GM12878 (cell line): ENCODE data around the gene HSD17B11. TPM values are rescaled to one million over a fixed set of nuclear protein-coding genes. Genes with fewer than 3 reads are reported as not detected.

Source experiments
- ATAC-seq: fragments of 200-7000 bp; cut with Tn5 transposase; 3 replicates; pipeline ENCODE4 v1.9.1; 2020; ENCODE audit warnings: mild to moderate bottlenecking, moderate library complexity
- BruUV-seq: library from RNA; stranded (reverse); fragments of 400-500 nt; replicated peaks from 2 replicates; lab custom pipeline; 2021; lab: Mats Ljungman, UMichigan
- CTCF ChIA-PET: fragments of 300-600 bp; sonication (Branson Sonifier 250); formaldehyde crosslinking; extraction: SDS; loops from one replicate; lab custom pipeline; 2021; ENCODE audit warnings: inconsistent platforms; lab: Yijun Ruan, JAX
- POLR2A ChIA-PET: fragments of 350-600 bp; formaldehyde crosslinking; extraction: SDS; loops from one replicate; lab custom pipeline; 2021; ENCODE audit warnings: inconsistent platforms; lab: Charles Lee
- RAD21 ChIA-PET: fragments of 300-600 bp; sonication (Branson Sonifier 250); formaldehyde crosslinking; loops from one replicate; lab custom pipeline; 2023; ENCODE audit warnings: antibody characterized with exemption; ENCODE audit not compliant: unreplicated experiment; lab: Charles Lee
- SMC1A ChIA-PET: fragments of 300-600 bp; sonication (Branson Sonifier 250); formaldehyde crosslinking; loops from one replicate; lab custom pipeline; 2023; ENCODE audit not compliant: unreplicated experiment, uncharacterized antibody; lab: Charles Lee
- DNase-seq: peaks from one replicate; pipeline ENCODE4 v3.0.0-alpha.2; 2011; ENCODE audit warnings: low read depth, low spot score
- FAIRE-seq: peaks from 3 replicates; lab custom pipeline; 2011; peaks lifted over from hg19 to GRCh38; lab: Jason Lieb, UNC
- H2AFZ ChIP-seq: 2 replicates; pipeline ENCODE4 v1.6.0; 2011; ENCODE audit warnings: low read depth, low read length, control low read depth; ENCODE audit not compliant: control insufficient read depth
- H3K27ac ChIP-seq: 2 replicates; pipeline ENCODE4 v1.5.1; 2011; ENCODE audit warnings: control low read depth; ENCODE audit not compliant: control insufficient read depth, insufficient read depth
- H3K27me3 ChIP-seq, 2 experiments: replicated peaks in 1 of 2; 2 replicates each; pipeline versions ENCODE4 v1.6.0 to v1.6.1; 2011; ENCODE audit warnings: low read length in 1 of 2; ENCODE audit not compliant: control insufficient read depth in 2 of 2, insufficient read depth in 2 of 2
- H3K36me3 ChIP-seq, 2 experiments: 2 replicates each; pipeline ENCODE4 v1.5.1; 2011; ENCODE audit warnings: low read length in 1 of 2; ENCODE audit not compliant: control insufficient read depth in 2 of 2, insufficient read depth in 2 of 2
- H3K4me1 ChIP-seq: 2 replicates; pipeline ENCODE4 v1.6.1; 2011; ENCODE audit warnings: mild to moderate bottlenecking, low read length, moderate library complexity, mixed read lengths; ENCODE audit not compliant: control insufficient read depth, insufficient read depth
- H3K4me2 ChIP-seq: 2 replicates; pipeline ENCODE4 v1.6.0; 2011; ENCODE audit warnings: control low read depth; ENCODE audit not compliant: control insufficient read depth, insufficient read depth
- H3K4me3 ChIP-seq: fragments of 200-600 bp; sonication (generic); 2 replicates; pipeline ENCODE4 v1.5.1; 2016
- H3K79me2 ChIP-seq: 2 replicates; pipeline ENCODE4 v1.6.0; 2011; ENCODE audit warnings: low read length; ENCODE audit not compliant: control insufficient read depth, insufficient read depth
- H3K9ac ChIP-seq: 2 replicates; pipeline ENCODE4 v1.8.0; 2011; ENCODE audit warnings: low read length, control low read depth, mixed read lengths; ENCODE audit not compliant: control insufficient read depth, insufficient read depth
- H3K9me3 ChIP-seq: replicated peaks from 3 replicates; pipeline ENCODE4 v1.5.1; 2011; ENCODE audit warnings: mild to moderate bottlenecking, low read length; ENCODE audit not compliant: control insufficient read depth, insufficient read depth
- H4K20me1 ChIP-seq: 2 replicates; pipeline ENCODE4 v1.6.0; 2011; ENCODE audit not compliant: control insufficient read depth, insufficient read depth
- BCL3 ChIP-seq: IDR thresholded peaks from 2 replicates; pipeline ENCODE4 v1.6.1; 2011; ENCODE audit warnings: borderline replicate concordance, low read depth, mild to moderate bottlenecking, moderate library complexity, low read length; ENCODE audit not compliant: insufficient read depth, poor library complexity, severe bottlenecking
- CUX1 ChIP-seq: IDR thresholded peaks from 2 replicates; pipeline ENCODE4 v1.6.1; 2012; ENCODE audit warnings: improper control_type of control experiment, low read depth, low read length; ENCODE audit not compliant: insufficient replicate concordance
- EGR1 ChIP-seq, 2 experiments: IDR thresholded peaks; 1 replicate in 1 of 2; 2 replicates in 1 of 2; pipeline ENCODE4 v1.6.1; 2011 to 2012; ENCODE audit warnings: low read depth in 2 of 2, low read length in 2 of 2, borderline replicate concordance in 1 of 2, mild to moderate bottlenecking in 1 of 2, moderate library complexity in 1 of 2
- HDAC6 ChIP-seq: fragments of 200-600 bp; sonication (generic); IDR thresholded peaks from one replicate; pipeline ENCODE4 v1.8.0; 2017; ENCODE audit warnings: antibody characterized with exemption; ENCODE audit not compliant: unreplicated experiment
- HDGF ChIP-seq: fragments of 450-650 bp; IDR thresholded peaks from 2 replicates; pipeline ENCODE4 v1.6.1; 2016; ENCODE audit warnings: antibody characterized with exemption
- IKZF2 ChIP-seq, 2 experiments: fragments of 450-650 bp; IDR thresholded peaks; 2 replicates each; pipeline ENCODE4 v1.6.1; 2017; ENCODE audit warnings: mild to moderate bottlenecking in 2 of 2, moderate library complexity in 2 of 2
- MYB ChIP-seq: fragments of 150-350 bp; IDR thresholded peaks from 2 replicates; pipeline ENCODE4 v1.6.1; 2014; ENCODE audit warnings: mild to moderate bottlenecking, low read depth, low read length, borderline replicate concordance
- NBN ChIP-seq: fragments of 450-650 bp; IDR thresholded peaks from 2 replicates; pipeline ENCODE4 v1.6.1; 2016
- NFIC ChIP-seq: IDR thresholded peaks from 2 replicates; pipeline ENCODE4 v1.6.1; 2012; ENCODE audit warnings: low read depth, mild to moderate bottlenecking, inconsistent platforms, low read length, moderate library complexity
- NFXL1 ChIP-seq: fragments of 450-650 bp; IDR thresholded peaks from 2 replicates; pipeline ENCODE4 v1.6.1; 2017; ENCODE audit warnings: antibody characterized with exemption, mild to moderate bottlenecking, borderline replicate concordance
- POLR2AphosphoS5 ChIP-seq: IDR thresholded peaks from 2 replicates; pipeline ENCODE4 v1.6.1; 2011; ENCODE audit warnings: mild to moderate bottlenecking, low read length, inconsistent platforms
- RAD51 ChIP-seq: fragments of 450-650 bp; IDR thresholded peaks from 2 replicates; pipeline ENCODE4 v1.6.1; 2016; ENCODE audit warnings: moderate library complexity, mild to moderate bottlenecking, inconsistent platforms
- RB1 ChIP-seq: fragments of 450-650 bp; formaldehyde crosslinking; IDR thresholded peaks from 2 replicates; pipeline ENCODE4 v1.6.1; 2017; ENCODE audit warnings: mild to moderate bottlenecking, borderline replicate concordance
- SMAD5 ChIP-seq: IDR thresholded peaks from 2 replicates; pipeline ENCODE4 v1.6.1; 2016; ENCODE audit warnings: antibody characterized with exemption, low read depth
- STAT3 ChIP-seq: IDR thresholded peaks from 2 replicates; pipeline ENCODE4 v1.6.1; 2011; ENCODE audit warnings: low read depth, low read length, improper control_type of control experiment
- TCF3 ChIP-seq: IDR thresholded peaks from 2 replicates; pipeline ENCODE4 v1.6.1; 2012; ENCODE audit warnings: low read depth, mild to moderate bottlenecking, low read length, borderline replicate concordance; ENCODE audit not compliant: insufficient read depth
- WRNIP1 ChIP-seq: IDR thresholded peaks from 2 replicates; pipeline ENCODE4 v1.6.1; 2011; ENCODE audit warnings: low read depth, low read length, improper control_type of control experiment, borderline replicate concordance
- ZNF24 ChIP-seq: fragments of 450-650 bp; IDR thresholded peaks from 2 replicates; pipeline ENCODE4 v1.6.1; 2017; ENCODE audit warnings: antibody characterized with exemption, mild to moderate bottlenecking
- ZSCAN29 ChIP-seq: fragments of 450-650 bp; IDR thresholded peaks from 2 replicates; pipeline ENCODE4 v1.6.1; 2017; ENCODE audit warnings: mild to moderate bottlenecking, moderate library complexity
- WGBS: methylation state at CpG from one replicate; pipeline ENCODE4 v1.1.6; 2016; ENCODE audit warnings: low lambda C conversion rate; ENCODE audit not compliant: insufficient replicate concordance, insufficient coverage; ENCODE audit errors: missing lambda C conversion rate; 5-methylcytosine and 5-hydroxymethylcytosine counted together
- in situ Hi-C: fragments of 300-500 bp; cut with MboI; formaldehyde crosslinking; loops from 9 replicates; pipeline ENCODE4 v1.14.3; 2018; ENCODE audit warnings: mixed read lengths
- intact Hi-C: fragments of 100-400 bp; cut with micrococcal nuclease; formaldehyde crosslinking; loops from one replicate; pipeline ENCODE4 v1.14.2; 2022; ENCODE audit not compliant: unreplicated experiment
- polyA plus RNA-seq, 11 experiments: library from polyadenylated mRNA; depleted of rRNA in 4 of 11; unstranded in 6 of 11; stranded (reverse) in 5 of 11; fragments of >200 nt; fragmentation: Nextera tagmentation in 4 of 11; fragmentation: Illumina TruSeq in 1 of 11; extraction: Ambion mirVana in 4 of 11; extraction: Trizol in 1 of 11; gene quantifications; 1 replicate in 1 of 11; 2 replicates in 10 of 11; pipeline versions ENCODE4 v1.2.1 to v1.2.3, GENCODE V29; 2011 to 2016; ENCODE audit warnings: inconsistent platforms in 2 of 11, missing spikeins in 2 of 11, low read depth in 1 of 11
- total RNA-seq, 4 experiments: library from RNA; depleted of rRNA in 3 of 4; stranded (reverse); fragments of >200 nt in 3 of 4; fragmentation: Illumina TruSeq in 1 of 4; extraction: Trizol in 1 of 4; gene quantifications; 2 replicates each; pipeline versions ENCODE4 v1.2.1 to v1.2.3, GENCODE V29; 2013 to 2021

HSD17B11 gene
- total and polyA plus RNA-seq, 10 of the 15 experiments (the other 5 are each of a cell fraction or from before 2014, with no cell fraction given): 10.3 to 29.5 (median 17.7) TPM

- Histone ChIP-seq H4K20me1 (no peaks in the 10 kb centered on the region), H3K9ac (no peak overlapping the region), H3K27me3 (no peaks in the 10 kb centered on the region), H3K79me2 (no peaks in the 10 kb centered on the region), H3K4me1 (no peaks in the 10 kb centered on the region), H3K36me3 (no peaks in the 10 kb centered on the region), H3K9me3 (no peaks in the 10 kb centered on the region), H2AFZ (no peak overlapping the region), H3K4me2 (no peak overlapping the region), H3K4me3 (no peak overlapping the region), H3K27ac (no peak overlapping the region)
- ATAC-seq: no peak
- ChIA-PET CTCF (interaction anchor here (0.6 to 1.5 kb wide), 2 partner anchors 18 to 218 kb away, joined by 3 to 5 read pairs; no protein-coding TSS in a partner anchor), POLR2A (interaction anchor here (0.5 to 1.6 kb wide), 2 partner anchors 19 to 878 kb away, joined by 3 to 4 read pairs; partner anchors contain the start of gene HSD17B11), SMC1A (interaction anchor here (1.3 to 1.4 kb wide), 2 partner anchors 19 to 34 kb away, joined by 3 to 4 read pairs; partner anchors contain the start of gene HSD17B11), RAD21 (no interaction called here)
- in situ Hi-C loops (no loop called here), intact Hi-C loops (no loop called here)
- FAIRE-seq: no peak
- BruUV-seq: no TSS peak
- 58% methylated on average over 2 of the region's 2 CpGs for WGBS
- no peak for DNase-seq
- TF ChIP-seq WRNIP1: no peak
- TF ChIP-seq POLR2AphosphoS5: no peak
- TF ChIP-seq RB1: no peak
- TF ChIP-seq STAT3: no peak
- TF ChIP-seq EGR1 (IDR thresholded peaks at IDR 0.05; ENCODE audit: borderline replicate concordance in 1 of 2, low read depth in 2 of 2, low read length in 2 of 2): no peak
- TF ChIP-seq RAD51: no peak
- no peak for TF ChIP-seq BCL3
- no peak for TF ChIP-seq SMAD5
- no peak for TF ChIP-seq ZSCAN29
- no peak for TF ChIP-seq ZNF24
- TF ChIP-seq TCF3: no peak
- TF ChIP-seq NFIC: no peak
- no peak for TF ChIP-seq HDGF
- no peak for TF ChIP-seq CUX1
- no peak for TF ChIP-seq NFXL1
- TF ChIP-seq MYB: no peak
- no peak for TF ChIP-seq HDAC6
- no peak for TF ChIP-seq NBN
- no peak for TF ChIP-seq IKZF2 (IDR thresholded peaks at IDR 0.05)
Observed at GRCh38 chr4:87410157-87410556, 19.2 kb upstream of the HSD17B11 start.
